Upper lobe of right lung (tissue), 1 donor: Measurements from ENCODE around the gene WDR64. TPM values are rescaled to one million over a fixed set of nuclear protein-coding genes. Genes with fewer than 3 reads are reported as not detected.
"Not testable (repeated sequence)": the region's sequence is repeated elsewhere in the genome, so short reads cannot be mapped to it uniquely, and the experiment has no call there.

Experiments
- ATAC-seq: fragments of 200-7000 bp; cut with Tn5 transposase; one replicate; pipeline ENCODE4 v1.9.1; 2020; ENCODE audit warnings: mild to moderate bottlenecking, moderate library complexity
- DNase-seq: peaks from one replicate; pipeline ENCODE4 v3.0.0-alpha.2; 2020
- H3K27ac ChIP-seq: fragments of 200-600 bp; one replicate; pipeline ENCODE4 v1.8.0; 2022
- H3K27me3 ChIP-seq: fragments of 200-600 bp; one replicate; pipeline ENCODE4 v1.8.0; 2022; ENCODE audit warnings: mild to moderate bottlenecking
- H3K36me3 ChIP-seq: fragments of 200-600 bp; one replicate; pipeline ENCODE4 v1.8.0; 2022
- H3K4me1 ChIP-seq: fragments of 200-600 bp; one replicate; pipeline ENCODE4 v1.8.0; 2022
- H3K4me3 ChIP-seq: fragments of 200-600 bp; one replicate; pipeline ENCODE4 v1.8.0; 2022; ENCODE audit warnings: mild to moderate bottlenecking
- H3K9me3 ChIP-seq: fragments of 200-600 bp; one replicate; pipeline ENCODE4 v1.8.0; 2022
- CTCF ChIP-seq: fragments of 200-600 bp; IDR thresholded peaks from one replicate; pipeline ENCODE4 v1.8.0; 2022; ENCODE audit warnings: antibody characterized with exemption
- intact Hi-C: fragments of 100-400 bp; cut with DNase I; formaldehyde crosslinking; loops from one replicate; pipeline ENCODE4 v1.11.0; 2022
- total RNA-seq: library from RNA; stranded (reverse); fragmentation: NEBNext Ultra II Directional; extraction: Animal tissue kit (Norgen Biotek cat#: 25700); gene quantifications from one replicate; pipeline ENCODE4 v1.2.1, GENCODE V29; 2021
- donor health status: DM: no; HTN: yes; CAD: no; lungs with severe emphysema.

WDR64 gene
- total RNA-seq, 1 donor from 2014 or later: not detected

- Histone ChIP-seq H3K4me3 (no peak overlapping the region), H3K36me3 (no peaks in the 10 kb centered on the region), H3K4me1 (no peaks in the 10 kb centered on the region), H3K9me3 (no peaks in the 10 kb centered on the region), H3K27me3 (no peaks in the 10 kb centered on the region), H3K27ac (no peak overlapping the region)
- TF ChIP-seq CTCF: no peak
- no peak for DNase-seq
- intact Hi-C loops: no loop called here
- ATAC-seq: no peak
Observed at GRCh38 chr1:241675983-241676382, 23.9 kb downstream of the WDR64 start.

- no peak for ATAC-seq
- intact Hi-C loops: no loop called here
- H3K36me3 ChIP-seq: no peaks in the 10 kb centered on the region
- no peaks in the 10 kb centered on the region for H3K4me1 ChIP-seq
- no peak for DNase-seq
- no peaks in the 10 kb centered on the region for H3K9me3 ChIP-seq
- H3K27ac ChIP-seq: no peak overlapping the region
- H3K27me3 ChIP-seq: no peaks in the 10 kb centered on the region
- TF ChIP-seq CTCF: no peak
- H3K4me3 ChIP-seq: no peak overlapping the region
Observed at GRCh38 chr1:241677201-241677600, 25.1 kb downstream of the WDR64 start.

GRCh38 chr1:241678536-241678935 lies 26.5 kb downstream of the WDR64 start:
- no peak overlapping the region for H3K27ac ChIP-seq
- intact Hi-C loops: no loop called here
- H3K9me3 ChIP-seq: no peaks in the 10 kb centered on the region
- DNase-seq (no peak), ATAC-seq (no peak)
- H3K4me1 ChIP-seq: no peaks in the 10 kb centered on the region
- H3K4me3 ChIP-seq: no peak overlapping the region
- no peak for TF ChIP-seq CTCF
- H3K27me3 ChIP-seq: no peaks in the 10 kb centered on the region
- H3K36me3 ChIP-seq: no peaks in the 10 kb centered on the region

- Histone ChIP-seq H3K27me3 (no peaks in the 10 kb centered on the region), H3K27ac (no peak overlapping the region), H3K9me3 (no peaks in the 10 kb centered on the region), H3K4me3 (no peak overlapping the region), H3K36me3 (no peaks in the 10 kb centered on the region), H3K4me1 (no peaks in the 10 kb centered on the region)
- DNase-seq (no peak), ATAC-seq (no peak)
- intact Hi-C loops: no loop called here
- TF ChIP-seq CTCF: no peak
Observed at GRCh38 chr1:241679404-241679803, 27.3 kb downstream of the WDR64 start.

GRCh38 chr1:241679961-241680360 lies 27.9 kb downstream of the WDR64 start:
- intact Hi-C loops: no loop called here

GRCh38 chr1:241681861-241682448 lies 29.9 kb downstream of the WDR64 start:
- ATAC-seq, H3K9me3 ChIP-seq, intact Hi-C loops, H3K27ac ChIP-seq, DNase-seq, H3K4me1 ChIP-seq, H3K4me3 ChIP-seq, H3K36me3 ChIP-seq, H3K27me3 ChIP-seq: not testable (repeated sequence)

More at GRCh38 chr1:241679961-241680360, 27.9 kb downstream of the WDR64 start:
- ATAC-seq (no peak), DNase-seq (no peak)
- Histone ChIP-seq H3K36me3 (no peaks in the 10 kb centered on the region), H3K9me3 (no peaks in the 10 kb centered on the region), H3K27ac (no peak overlapping the region), H3K4me1 (no peaks in the 10 kb centered on the region), H3K27me3 (no peaks in the 10 kb centered on the region), H3K4me3 (no peak overlapping the region)
- TF ChIP-seq CTCF: no peak
